Smooth muscle cell (in vitro differentiated cells): ENCODE results near the gene DLK2. TPM values are rescaled to one million over a fixed set of nuclear protein-coding genes. Genes with fewer than 3 reads are reported as not detected.
"Not testable (repeated sequence)": the region's sequence is repeated elsewhere in the genome, so short reads cannot be mapped to it uniquely, and the experiment has no call there.

ENCODE experiments used
- DNase-seq: peaks from one replicate; lab custom pipeline; 2025; ENCODE audit not compliant: unreplicated experiment; lab: John Stamatoyannopoulos, UW
- H2AFZ ChIP-seq: fragments of 200-600 bp; sonication (generic); 2 replicates; pipeline ENCODE4 v1.6.0; 2016; ENCODE audit warnings: antibody characterized with exemption, low read depth, mild to moderate bottlenecking
- H3F3A ChIP-seq: fragments of 200-600 bp; sonication (generic); 2 replicates; pipeline ENCODE4 v1.6.0; 2017; ENCODE audit warnings: antibody characterized with exemption, low read depth
- H3K27ac ChIP-seq: fragments of 200-600 bp; sonication (generic); 2 replicates; pipeline ENCODE4 v1.5.1; 2016; ENCODE audit warnings: low read depth, mild to moderate bottlenecking
- H3K27me3 ChIP-seq: fragments of 200-600 bp; sonication (generic); 2 replicates; pipeline ENCODE4 v1.6.1; 2016; ENCODE audit warnings: low read depth, mild to moderate bottlenecking
- H3K36me3 ChIP-seq: fragments of 200-600 bp; sonication (generic); 2 replicates; pipeline ENCODE4 v1.5.1; 2016; ENCODE audit warnings: low read depth
- H3K4me1 ChIP-seq: fragments of 200-600 bp; sonication (generic); 2 replicates; pipeline ENCODE4 v1.5.1; 2016; ENCODE audit warnings: low read depth
- H3K4me2 ChIP-seq: fragments of 200-600 bp; sonication (generic); 2 replicates; pipeline ENCODE4 v1.6.0; 2016; ENCODE audit warnings: mild to moderate bottlenecking
- H3K4me3 ChIP-seq: fragments of 200-600 bp; sonication (generic); 2 replicates; pipeline ENCODE4 v1.5.1; 2016; ENCODE audit warnings: mild to moderate bottlenecking
- H3K79me2 ChIP-seq: fragments of 200-600 bp; sonication (generic); 2 replicates; pipeline ENCODE4 v1.6.0; 2016; ENCODE audit warnings: low read depth, mild to moderate bottlenecking
- H3K9ac ChIP-seq: fragments of 200-600 bp; sonication (generic); 2 replicates; pipeline ENCODE4 v1.6.0; 2016; ENCODE audit warnings: low read depth
- H3K9me3 ChIP-seq: fragments of 200-600 bp; sonication (generic); replicated peaks from 2 replicates; pipeline ENCODE4 v1.5.1; 2016; ENCODE audit warnings: low read depth
- H4K20me1 ChIP-seq: fragments of 200-600 bp; sonication (generic); 2 replicates; pipeline ENCODE4 v1.6.0; 2016; ENCODE audit warnings: low read depth
- CTCF ChIP-seq: fragments of 200-600 bp; sonication (generic); IDR thresholded peaks from 2 replicates; pipeline ENCODE4 v1.5.1; 2017; ENCODE audit warnings: borderline replicate concordance, mild to moderate bottlenecking, antibody characterized with exemption; ENCODE audit not compliant: insufficient read depth, poor library complexity, severe bottlenecking
- WGBS: methylation state at CpG from one replicate; pipeline ENCODE4 v1.1.7; 2016; ENCODE audit warnings: low lambda C conversion rate; 5-methylcytosine and 5-hydroxymethylcytosine counted together
- polyA plus RNA-seq: library from polyadenylated mRNA; unstranded; fragments of >200 nt; fragmentation: Nextera tagmentation; extraction: Ambion mirVana; gene quantifications from 2 replicates; pipeline ENCODE4 v1.2.1, GENCODE V29; 2016
- total RNA-seq: library from RNA; depleted of rRNA; stranded (reverse); fragments of >200 nt; gene quantifications from 2 replicates; pipeline ENCODE4 v1.2.3, GENCODE V29; 2014

The DLK2 gene
- total and polyA plus RNA-seq, 2 experiments from 2014 or later: 0.27 to 3.8 TPM

GRCh38 chr6:43468748-43469681 lies 13.7 kb upstream of the DLK2 start:
- 80% methylated on average over 13 of the region's 13 CpGs for WGBS
- no peak overlapping the region for H3K9ac ChIP-seq
- no peaks in the 10 kb centered on the region for H3K36me3 ChIP-seq
- no peaks in the 10 kb centered on the region for H3K9me3 ChIP-seq
- no peak overlapping the region for H3K4me3 ChIP-seq
- H3F3A ChIP-seq: no peaks in the 10 kb centered on the region
- TF ChIP-seq CTCF: no peak
- no peak for DNase-seq
- H3K27me3 ChIP-seq: no peaks in the 10 kb centered on the region
- no peaks in the 10 kb centered on the region for H3K4me1 ChIP-seq
- H2AFZ ChIP-seq: no peak overlapping the region
- no peaks in the 10 kb centered on the region for H4K20me1 ChIP-seq
- H3K4me2 ChIP-seq: no peak overlapping the region
- no peak overlapping the region for H3K27ac ChIP-seq
- H3K79me2 ChIP-seq: no peaks in the 10 kb centered on the region

- Histone ChIP-seq H3K9ac (no peak overlapping the region), H3K9me3 (no peaks in the 10 kb centered on the region), H2AFZ (no peak overlapping the region), H3F3A (no peaks in the 10 kb centered on the region), H3K27ac (no peak overlapping the region), H3K79me2 (no peaks in the 10 kb centered on the region), H4K20me1 (no peaks in the 10 kb centered on the region), H3K36me3 (no peaks in the 10 kb centered on the region), H3K4me2 (no peak overlapping the region), H3K4me3 (no peak overlapping the region), H3K4me1 (no peaks in the 10 kb centered on the region), H3K27me3 (no peaks in the 10 kb centered on the region)
- no peak for DNase-seq
- 91% methylated on average over 4 of the region's 4 CpGs for WGBS
- TF ChIP-seq CTCF: no peak
Measured at GRCh38 chr6:43468240-43468639, 12.9 kb upstream of the DLK2 start.

GRCh38 chr6:43467752-43468151 lies 12.4 kb upstream of the DLK2 start:
- no peak for DNase-seq
- WGBS: 69% methylated on average over 4 of the region's 4 CpGs

GRCh38 chr6:43467265-43467664 lies 11.9 kb upstream of the DLK2 start:
- not testable (repeated sequence) for DNase-seq, H3K4me2 ChIP-seq, H2AFZ ChIP-seq, H3F3A ChIP-seq, H3K4me3 ChIP-seq, H3K27ac ChIP-seq, H3K79me2 ChIP-seq, H3K36me3 ChIP-seq, H3K9me3 ChIP-seq, H4K20me1 ChIP-seq, H3K4me1 ChIP-seq, H3K9ac ChIP-seq, H3K27me3 ChIP-seq
- WGBS: 82% methylated on average over 5 of the region's 5 CpGs

More at GRCh38 chr6:43467752-43468151, 12.4 kb upstream of the DLK2 start:
- no peaks in the 10 kb centered on the region for H4K20me1 ChIP-seq
- no peak overlapping the region for H3K4me3 ChIP-seq
- no peaks in the 10 kb centered on the region for H3K9me3 ChIP-seq
- no peaks in the 10 kb centered on the region for H3F3A ChIP-seq
- no peaks in the 10 kb centered on the region for H3K79me2 ChIP-seq
- H3K4me2 ChIP-seq: no peak overlapping the region
- H2AFZ ChIP-seq: no peak overlapping the region
- H3K27me3 ChIP-seq: no peaks in the 10 kb centered on the region
- no peaks in the 10 kb centered on the region for H3K36me3 ChIP-seq
- no peak overlapping the region for H3K27ac ChIP-seq
- H3K4me1 ChIP-seq: no peaks in the 10 kb centered on the region
- no peak for TF ChIP-seq CTCF
- H3K9ac ChIP-seq: no peak overlapping the region
